ENCODE data around the gene CPTP. TPM values are rescaled to one million over a fixed set of nuclear protein-coding genes. Genes with fewer than 3 reads are reported as not detected.

The CPTP gene
- total RNA-seq, 1 experiment from 2014 or later = 70.5 TPM

GRCh38 chr1:1318777-1319645 lies 5.6 kb upstream of the CPTP start:
- DNase-seq (ENCODE audit: low spot score) = no peak

- DNase-seq (ENCODE audit: low spot score) = no peak
Observed at GRCh38 chr1:1319646-1319941, 5.0 kb upstream of the CPTP start.

GRCh38 chr1:1320666-1321448 lies 3.7 kb upstream of the CPTP start:
- no peak for DNase-seq (ENCODE audit: low spot score)

- DNase-seq (ENCODE audit: low spot score) = no peak
Observed at GRCh38 chr1:1321477-1321876, 3.1 kb upstream of the CPTP start.

GRCh38 chr1:1322418-1322817 lies 2.2 kb upstream of the CPTP start:
- DNase-seq (ENCODE audit: low spot score) = no peak

GRCh38 chr1:1322952-1323351 lies 1.6 kb upstream of the CPTP start:
- no peak for DNase-seq (ENCODE audit: low spot score)

- no peak for DNase-seq (ENCODE audit: low spot score)
Observed at GRCh38 chr1:1324084-1324523, 498 bp upstream of the CPTP start.

GRCh38 chr1:1325288-1326074 lies 879 bp downstream of the CPTP start:
- DNase-seq (ENCODE audit: low spot score) = peak; percentile 56

- DNase-seq (ENCODE audit: low spot score) = no peak
Observed at GRCh38 chr1:1326075-1326605, 1.5 kb downstream of the CPTP start.

- no peak for DNase-seq (ENCODE audit: low spot score)
Observed at GRCh38 chr1:1327291-1327690, 2.7 kb downstream of the CPTP start.

- DNase-seq (ENCODE audit: low spot score) = no peak
Observed at GRCh38 chr1:1328254-1328653, 3.7 kb downstream of the CPTP start.

GRCh38 chr1:1329304-1330210 lies 5.0 kb downstream of the CPTP start:
- no peak for DNase-seq (ENCODE audit: low spot score)

GRCh38 chr1:1330366-1331067 lies 5.9 kb downstream of the CPTP start:
- DNase-seq (ENCODE audit: low spot score) = no peak

GRCh38 chr1:1331068-1331965 lies 6.7 kb downstream of the CPTP start, which contains the start of gene TAS1R3:
TAS1R3 (plus strand) TSS chr1:1331280; CDS start chr1:1331346, 66 bp downstream.
- DNase-seq (ENCODE audit: low spot score) = no peak

GRCh38 chr1:1332031-1332755 lies 7.6 kb downstream of the CPTP start:
- DNase-seq (ENCODE audit: low spot score) = no peak

- DNase-seq (ENCODE audit: low spot score) = peak; percentile 65
Observed at GRCh38 chr1:1332774-1333480, 8.3 kb downstream of the CPTP start.

- DNase-seq (ENCODE audit: low spot score) = no peak
Observed at GRCh38 chr1:1333551-1334241, 9.1 kb downstream of the CPTP start.
